Mesothelial cell of epicardium (in vitro differentiated cells): Measurements from ENCODE around the gene TRIM42. TPM values are rescaled to one million over a fixed set of nuclear protein-coding genes. Genes with fewer than 3 reads are reported as not detected.

Experiments
- DNase-seq, 2 experiments: peaks; one replicate each; pipeline ENCODE4 v3.0.0; 2021; ENCODE audit warnings: low spot score in 2 of 2; ENCODE audit not compliant: unreplicated experiment in 2 of 2
- H3K27ac Mint-ChIP-seq: 2 replicates; pipeline ENCODE4 v1.8.0; 2021; ENCODE audit warnings: mixed read lengths
- H3K27me3 Mint-ChIP-seq: 2 replicates; pipeline ENCODE4 v1.8.0; 2021; ENCODE audit warnings: low read depth, mixed read lengths
- H3K36me3 Mint-ChIP-seq: 2 replicates; pipeline ENCODE4 v1.8.0; 2021; ENCODE audit warnings: mixed read lengths
- H3K4me1 Mint-ChIP-seq: 2 replicates; pipeline ENCODE4 v1.8.0; 2021; ENCODE audit warnings: mixed read lengths
- H3K4me3 Mint-ChIP-seq: 2 replicates; pipeline ENCODE4 v1.8.0; 2021; ENCODE audit warnings: mild to moderate bottlenecking, moderate library complexity, mixed read lengths
- H3K9me3 Mint-ChIP-seq: 2 replicates; pipeline ENCODE4 v1.8.0; 2021; ENCODE audit warnings: mixed read lengths
- CTCF ChIP-seq: fragments of 200-600 bp; sonication (generic); IDR thresholded peaks from one replicate; pipeline ENCODE4 v1.5.0; 2021; ENCODE audit warnings: antibody characterized with exemption; ENCODE audit not compliant: unreplicated experiment
- total RNA-seq: library from RNA; stranded (reverse); gene quantifications from 3 replicates; pipeline ENCODE4 v1.2.1, GENCODE V29; 2021

Gene TRIM42
- total RNA-seq, 1 donor from 2014 or later: not detected

GRCh38 chr3:140635276-140635675 is 42.6 kb upstream of the TRIM42 start:
- no peaks in the 10 kb centered on the region for H3K9me3 Mint-ChIP-seq
- H3K27ac Mint-ChIP-seq: no peak overlapping the region
- H3K27me3 Mint-ChIP-seq: no peaks in the 10 kb centered on the region
- no peak for DNase-seq
- TF ChIP-seq CTCF: no peak
- H3K4me1 Mint-ChIP-seq: peaks cover 43% of the 10 kb centered on the region
- H3K36me3 Mint-ChIP-seq: no peaks in the 10 kb centered on the region
- no peak overlapping the region for H3K4me3 Mint-ChIP-seq

DNA sequence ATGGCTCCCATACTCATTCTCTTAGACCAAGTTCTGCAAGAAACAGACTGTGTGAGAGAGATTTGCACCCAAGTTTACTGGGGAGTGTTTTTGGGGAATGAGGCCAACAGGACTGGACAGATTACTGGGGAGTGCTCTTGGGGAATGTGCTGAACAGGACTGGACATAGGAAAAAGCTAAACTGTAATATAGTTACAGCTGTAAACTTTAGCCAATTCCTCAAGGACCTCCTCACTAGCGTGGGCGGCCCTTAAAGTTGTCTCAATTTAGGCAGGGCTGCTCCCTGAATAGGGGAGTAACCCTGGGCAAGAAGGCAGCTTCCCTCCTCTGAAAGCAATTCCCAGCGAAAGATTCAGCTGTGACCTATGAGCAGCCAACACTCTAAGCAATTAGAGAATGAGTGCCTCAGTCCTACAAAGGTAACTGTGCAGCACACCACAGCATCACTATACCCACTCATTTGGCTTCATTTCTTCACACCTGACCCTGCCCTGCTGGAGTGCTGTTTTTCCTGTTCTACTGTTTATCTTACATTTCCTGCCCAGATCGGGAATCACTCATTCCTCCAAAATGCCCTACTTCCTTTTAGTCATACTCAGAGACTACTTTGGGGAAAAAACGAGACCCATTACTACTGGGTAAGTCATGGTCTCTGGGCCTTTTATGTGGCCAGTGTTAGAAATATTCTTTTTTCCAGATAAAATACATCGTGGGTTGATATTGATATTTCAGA is 41.3 kb upstream of the TRIM42 start:
- H3K4me1 Mint-ChIP-seq: peaks cover 33% of the 10 kb centered on the region
- no peak for DNase-seq
- no peak for TF ChIP-seq CTCF
- H3K27ac Mint-ChIP-seq: peak overlapping the region; percentile 74
- H3K36me3 Mint-ChIP-seq: no peaks in the 10 kb centered on the region
- no peak overlapping the region for H3K4me3 Mint-ChIP-seq
- H3K27me3 Mint-ChIP-seq: no peaks in the 10 kb centered on the region
- no peaks in the 10 kb centered on the region for H3K9me3 Mint-ChIP-seq

- Mint-ChIP-seq H3K4me1 (no peaks in the 10 kb centered on the region), H3K36me3 (no peaks in the 10 kb centered on the region), H3K4me3 (no peak overlapping the region), H3K27ac (no peak overlapping the region), H3K27me3 (no peaks in the 10 kb centered on the region), H3K9me3 (peaks cover 26% of the 10 kb centered on the region)
- no peak for DNase-seq
- no peak for TF ChIP-seq CTCF
These were observed 26.6 kb upstream of the TRIM42 start for GRCh38 chr3:140651287-140651686.

DNA sequence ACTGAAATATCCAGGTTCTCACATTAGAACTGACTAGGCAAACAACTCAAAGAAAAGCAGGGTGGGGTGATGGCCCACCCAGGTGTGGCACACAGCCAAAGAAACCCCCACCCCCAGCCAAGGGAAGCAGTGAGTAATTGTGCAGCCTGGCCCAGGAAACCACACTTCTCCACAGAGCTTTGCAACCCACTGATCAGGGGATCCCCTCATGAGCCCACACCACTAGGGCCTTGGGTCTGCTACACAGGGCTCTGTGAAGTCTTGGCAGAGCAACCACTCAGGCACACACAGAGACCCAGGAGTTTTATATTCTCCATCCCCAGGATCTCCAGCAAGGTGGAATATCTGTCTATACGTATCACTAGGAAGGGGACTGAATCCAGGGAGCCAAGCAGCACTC is 22.2 kb upstream of the TRIM42 start:
- no peak for DNase-seq
- H3K27me3 Mint-ChIP-seq: peaks cover 2% of the 10 kb centered on the region
- no peaks in the 10 kb centered on the region for H3K36me3 Mint-ChIP-seq
- H3K4me1 Mint-ChIP-seq: no peaks in the 10 kb centered on the region
- H3K4me3 Mint-ChIP-seq: no peak overlapping the region
- H3K9me3 Mint-ChIP-seq: peaks cover 39% of the 10 kb centered on the region
- H3K27ac Mint-ChIP-seq: no peak overlapping the region
- TF ChIP-seq CTCF: no peak

GRCh38 chr3:140664111-140664510 is 13.8 kb upstream of the TRIM42 start:
- peaks cover 3% of the 10 kb centered on the region for H3K36me3 Mint-ChIP-seq
- no peak overlapping the region for H3K27ac Mint-ChIP-seq
- no peaks in the 10 kb centered on the region for H3K27me3 Mint-ChIP-seq
- TF ChIP-seq CTCF: no peak
- peaks cover 61% of the 10 kb centered on the region for H3K9me3 Mint-ChIP-seq
- DNase-seq: no peak
- H3K4me1 Mint-ChIP-seq: no peaks in the 10 kb centered on the region
- H3K4me3 Mint-ChIP-seq: no peak overlapping the region
